ENCODE results near the gene EEF2K.

Gene EEF2K

GRCh38 chr16:22312897-22313781, 107.1 kb downstream of the EEF2K start:
- no peak for TF ChIP-seq TCF4 (CRISPR knock-in tag; IDR thresholded peaks at IDR 0.05; ENCODE audit: borderline replicate concordance)
- no peak for TF ChIP-seq CREB5 (CRISPR knock-in tag; IDR thresholded peaks at IDR 0.05; ENCODE audit: low read depth)
- TF ChIP-seq TOX (CRISPR knock-in tag; IDR thresholded peaks at IDR 0.05; ENCODE audit: borderline replicate concordance): no peak
- no peak for TF ChIP-seq SNAI2 (CRISPR knock-in tag; IDR thresholded peaks at IDR 0.05)
- no peak for TF ChIP-seq OSR1 (CRISPR knock-in tag; IDR thresholded peaks at IDR 0.05)
- no peak for TF ChIP-seq ISL1 (CRISPR knock-in tag; IDR thresholded peaks at IDR 0.05)
- no peak for TF ChIP-seq PPARA (CRISPR knock-in tag; IDR thresholded peaks at IDR 0.05; ENCODE audit: borderline replicate concordance)
- TF ChIP-seq BACH2 (CRISPR knock-in tag; IDR thresholded peaks at IDR 0.05; ENCODE audit: borderline replicate concordance): no peak
- no peak for TF ChIP-seq ZC3H10 (CRISPR knock-in tag; IDR thresholded peaks at IDR 0.05)
- TF ChIP-seq ZNF565 (CRISPR knock-in tag; conservative IDR thresholded peaks at IDR 0.05; ENCODE audit: low read depth): no peak
- TF ChIP-seq ZNF70 (CRISPR knock-in tag; IDR thresholded peaks at IDR 0.05): no peak
- no peak for TF ChIP-seq GLIS3 (CRISPR knock-in tag; IDR thresholded peaks at IDR 0.05)
- no peak for TF ChIP-seq ESRRG (CRISPR knock-in tag; IDR thresholded peaks at IDR 0.05)
- no peak for TF ChIP-seq CSRNP3 (CRISPR knock-in tag; IDR thresholded peaks at IDR 0.05)
- no peak for TF ChIP-seq ZFP3 (CRISPR knock-in tag; IDR thresholded peaks at IDR 0.05)
- TF ChIP-seq POU6F1 (CRISPR knock-in tag; IDR thresholded peaks at IDR 0.05; ENCODE audit: borderline replicate concordance, low read depth): no peak
- TF ChIP-seq ZFP30 (CRISPR knock-in tag; IDR thresholded peaks at IDR 0.05): no peak
- no peak for ATAC-seq

GRCh38 chr16:22313876-22314470, 107.9 kb downstream of the EEF2K start:
- ATAC-seq: no peak
- TF ChIP-seq ZNF70 (CRISPR knock-in tag; IDR thresholded peaks at IDR 0.05) (no peak), OSR1 (CRISPR knock-in tag; IDR thresholded peaks at IDR 0.05) (no peak), POU6F1 (CRISPR knock-in tag; IDR thresholded peaks at IDR 0.05; ENCODE audit: borderline replicate concordance, low read depth) (no peak), TSHZ2 (CRISPR knock-in tag; IDR thresholded peaks at IDR 0.05) (no peak), CSRNP3 (CRISPR knock-in tag; IDR thresholded peaks at IDR 0.05) (no peak), ZFP30 (CRISPR knock-in tag; IDR thresholded peaks at IDR 0.05) (no peak), TOX (CRISPR knock-in tag; IDR thresholded peaks at IDR 0.05; ENCODE audit: borderline replicate concordance) (no peak), ARNTL (CRISPR knock-in tag; IDR thresholded peaks at IDR 0.05; ENCODE audit: borderline replicate concordance, low read depth) (no peak), GLIS3 (CRISPR knock-in tag; IDR thresholded peaks at IDR 0.05) (no peak), ZC3H10 (CRISPR knock-in tag; IDR thresholded peaks at IDR 0.05) (no peak), ZNF565 (CRISPR knock-in tag; conservative IDR thresholded peaks at IDR 0.05; ENCODE audit: low read depth) (no peak), CREB5 (CRISPR knock-in tag; IDR thresholded peaks at IDR 0.05; ENCODE audit: low read depth) (no peak), PPARA (CRISPR knock-in tag; IDR thresholded peaks at IDR 0.05; ENCODE audit: borderline replicate concordance) (no peak), PATZ1 (CRISPR knock-in tag; IDR thresholded peaks at IDR 0.05; ENCODE audit: borderline replicate concordance) (no peak), TCF4 (CRISPR knock-in tag; IDR thresholded peaks at IDR 0.05; ENCODE audit: borderline replicate concordance) (no peak)

Measured in SK-N-SH treated with all-trans-retinoic acid at 6 μM for 48 hours (cell line).